HG03139 (cell line): ENCODE results near the gene DNM3.
A peak's percentile ranks its signal among the peaks of the same experiment; 100 is the strongest.

Experiments
- ATAC-seq: cut with Tn5 transposase; IDR thresholded peaks from one replicate; pipeline ENCODE4 v1.9.1; 2021; ENCODE audit not compliant: unreplicated experiment

Gene DNM3

GRCh38 chr1:172383536-172383935 lies 542.2 kb downstream of the DNM3 start:
- ATAC-seq, result no peak

GRCh38 chr1:172384656-172385055 lies 543.4 kb downstream of the DNM3 start:
- ATAC-seq, result no peak

- ATAC-seq, result no peak
Observed at GRCh38 chr1:172386046-172386445, 544.7 kb downstream of the DNM3 start.

GRCh38 chr1:172388490-172388889 lies 547.2 kb downstream of the DNM3 start:
- ATAC-seq, result no peak

GRCh38 chr1:172390301-172390682 lies 549.0 kb downstream of the DNM3 start:
- ATAC-seq, result no peak

GRCh38 chr1:172390683-172391551 lies 549.6 kb downstream of the DNM3 start:
- peak; percentile 49 for ATAC-seq

GRCh38 chr1:172391976-172392375 lies 550.7 kb downstream of the DNM3 start:
- no peak for ATAC-seq

- ATAC-seq, result no peak
Observed at GRCh38 chr1:172393354-172393753, 552.1 kb downstream of the DNM3 start.

- ATAC-seq, result peak; percentile 78
Observed at GRCh38 chr1:172394141-172394751, 552.9 kb downstream of the DNM3 start.

- no peak for ATAC-seq
Observed at GRCh38 chr1:172394811-172395210, 553.5 kb downstream of the DNM3 start.

- ATAC-seq, result no peak
Observed at GRCh38 chr1:172395576-172395975, 554.3 kb downstream of the DNM3 start.

GRCh38 chr1:172397221-172397620 lies 555.9 kb downstream of the DNM3 start:
- no peak for ATAC-seq

- no peak for ATAC-seq
Observed at GRCh38 chr1:172397633-172398032, 556.3 kb downstream of the DNM3 start.

GRCh38 chr1:172398193-172398592 lies 556.9 kb downstream of the DNM3 start:
- ATAC-seq, result no peak

- ATAC-seq, result no peak
Observed at GRCh38 chr1:172398970-172399755, 557.9 kb downstream of the DNM3 start.

- no peak for ATAC-seq
Observed at GRCh38 chr1:172399756-172400721, 558.7 kb downstream of the DNM3 start.

GRCh38 chr1:172400722-172401105 lies 559.4 kb downstream of the DNM3 start:
- ATAC-seq, result no peak

- ATAC-seq, result no peak
Observed at GRCh38 chr1:172401477-172401876, 560.2 kb downstream of the DNM3 start.

- no peak for ATAC-seq
Observed at GRCh38 chr1:172401892-172402291, 560.6 kb downstream of the DNM3 start.

GRCh38 chr1:172402878-172403569 lies 561.7 kb downstream of the DNM3 start:
- ATAC-seq, result no peak
